Loucy (cell line): ENCODE results near the gene TAS2R38.
"Not testable (repeated sequence)": the region's sequence is repeated elsewhere in the genome, so short reads cannot be mapped to it uniquely, and the experiment has no call there.

Source experiments
- EZH2phosphoT487 ChIP-seq: fragments of 200-600 bp; IDR thresholded peaks from 2 replicates; pipeline ENCODE4 v1.6.1; 2018; ENCODE audit warnings: antibody characterized with exemption, mild to moderate bottlenecking, moderate library complexity, borderline replicate concordance
- TF ChIP-seq, protein P1 (sequence below): fragments of 200-600 bp; sonication (generic); conservative IDR thresholded peaks from 2 replicates; pipeline ENCODE4 v1.5.1; 2014; ENCODE audit warnings: mild to moderate bottlenecking, antibody characterized with exemption, low read length

DNA sequence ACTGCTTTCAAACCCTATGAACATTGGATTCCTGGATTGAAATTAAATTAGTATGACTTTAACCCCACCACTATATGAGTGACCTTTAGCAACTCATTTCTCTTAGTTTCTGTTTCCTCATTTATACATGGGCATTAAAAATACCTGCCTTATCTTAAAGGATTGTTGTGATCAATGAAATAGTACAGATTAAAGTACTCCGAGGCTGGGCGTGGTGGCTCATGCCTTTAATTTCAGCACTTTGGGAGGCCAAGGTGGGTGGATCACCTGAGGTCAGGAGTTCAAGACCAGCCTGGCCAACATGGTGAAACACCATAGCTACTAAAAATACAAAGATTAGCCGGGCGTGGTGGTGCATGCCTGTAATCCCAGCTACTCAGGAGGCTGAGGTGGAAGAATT is 14.2 kb upstream of the TAS2R38 start:
- TF ChIP-seq, protein P1, sequence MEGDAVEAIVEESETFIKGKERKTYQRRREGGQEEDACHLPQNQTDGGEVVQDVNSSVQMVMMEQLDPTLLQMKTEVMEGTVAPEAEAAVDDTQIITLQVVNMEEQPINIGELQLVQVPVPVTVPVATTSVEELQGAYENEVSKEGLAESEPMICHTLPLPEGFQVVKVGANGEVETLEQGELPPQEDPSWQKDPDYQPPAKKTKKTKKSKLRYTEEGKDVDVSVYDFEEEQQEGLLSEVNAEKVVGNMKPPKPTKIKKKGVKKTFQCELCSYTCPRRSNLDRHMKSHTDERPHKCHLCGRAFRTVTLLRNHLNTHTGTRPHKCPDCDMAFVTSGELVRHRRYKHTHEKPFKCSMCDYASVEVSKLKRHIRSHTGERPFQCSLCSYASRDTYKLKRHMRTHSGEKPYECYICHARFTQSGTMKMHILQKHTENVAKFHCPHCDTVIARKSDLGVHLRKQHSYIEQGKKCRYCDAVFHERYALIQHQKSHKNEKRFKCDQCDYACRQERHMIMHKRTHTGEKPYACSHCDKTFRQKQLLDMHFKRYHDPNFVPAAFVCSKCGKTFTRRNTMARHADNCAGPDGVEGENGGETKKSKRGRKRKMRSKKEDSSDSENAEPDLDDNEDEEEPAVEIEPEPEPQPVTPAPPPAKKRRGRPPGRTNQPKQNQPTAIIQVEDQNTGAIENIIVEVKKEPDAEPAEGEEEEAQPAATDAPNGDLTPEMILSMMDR: not testable (repeated sequence)
- TF ChIP-seq EZH2phosphoT487: not testable (repeated sequence)
